Mesendoderm (in vitro differentiated cells): Measurements from ENCODE around the gene SOX21.
"Not testable (repeated sequence)": the region's sequence is repeated elsewhere in the genome, so short reads cannot be mapped to it uniquely, and the experiment has no call there.

ENCODE experiments used
- DNase-seq: peaks from one replicate; pipeline ENCODE4 v3.0.0; 2013
- H2AK5ac ChIP-seq: 2 replicates; pipeline ENCODE4 v1.6.1; 2013; ENCODE audit warnings: low read length, inconsistent platforms
- H2BK120ac ChIP-seq: 2 replicates; pipeline ENCODE4 v1.6.1; 2013; ENCODE audit warnings: low read depth, mild to moderate bottlenecking, low read length, moderate library complexity, mixed read lengths
- H2BK15ac ChIP-seq: replicated peaks from 2 replicates; pipeline ENCODE4 v1.6.1; 2013; ENCODE audit warnings: low read depth, mild to moderate bottlenecking, moderate library complexity
- H2BK5ac ChIP-seq: 2 replicates; pipeline ENCODE4 v1.6.1; 2013; ENCODE audit warnings: low read length, inconsistent platforms
- H3K18ac ChIP-seq: 2 replicates; pipeline ENCODE4 v1.6.1; 2013; ENCODE audit warnings: mild to moderate bottlenecking, low read length, mixed read lengths
- H3K23ac ChIP-seq: one replicate; pipeline ENCODE4 v1.6.1; 2013; ENCODE audit warnings: low read length
- H3K27ac ChIP-seq: 2 replicates; pipeline ENCODE4 v1.5.1; 2013; ENCODE audit warnings: low read depth, mild to moderate bottlenecking, inconsistent platforms, low read length, moderate library complexity
- H3K27me3 ChIP-seq: 2 replicates; pipeline ENCODE4 v1.6.1; 2013; ENCODE audit warnings: low read length, control low read depth, mild to moderate bottlenecking, inconsistent platforms; ENCODE audit not compliant: insufficient read depth, poor library complexity
- H3K36me3 ChIP-seq: 2 replicates; pipeline ENCODE4 v1.6.1; 2013; ENCODE audit warnings: low read length, inconsistent platforms; ENCODE audit not compliant: control insufficient read depth, insufficient read depth
- H3K4ac ChIP-seq: one replicate; pipeline ENCODE4 v1.6.1; 2013; ENCODE audit warnings: low read depth, mild to moderate bottlenecking, low read length, moderate library complexity
- H3K4me1 ChIP-seq: 2 replicates; pipeline ENCODE4 v1.6.1; 2013; ENCODE audit warnings: low read depth, low read length, inconsistent platforms; ENCODE audit not compliant: control insufficient read depth
- H3K4me2 ChIP-seq: 2 replicates; pipeline ENCODE4 v1.6.1; 2013; ENCODE audit warnings: low read length
- H3K4me3 ChIP-seq: 2 replicates; pipeline ENCODE4 v1.5.1; 2013; ENCODE audit warnings: mild to moderate bottlenecking, low read length
- H3K56ac ChIP-seq: one replicate; pipeline ENCODE4 v1.6.1; 2013; ENCODE audit warnings: low read length
- H3K79me1 ChIP-seq: 2 replicates; pipeline ENCODE4 v1.6.1; 2013; ENCODE audit warnings: low read length, inconsistent platforms
- H3K79me2 ChIP-seq: 2 replicates; pipeline ENCODE4 v1.6.1; 2013; ENCODE audit warnings: mild to moderate bottlenecking, low read length; ENCODE audit not compliant: control insufficient read depth, insufficient read depth
- H3K9ac ChIP-seq: 2 replicates; pipeline ENCODE4 v1.6.1; 2013; ENCODE audit warnings: low read length, inconsistent platforms
- H4K5ac ChIP-seq: one replicate; pipeline ENCODE4 v1.6.1; 2013; ENCODE audit warnings: low read length
- H4K8ac ChIP-seq: one replicate; pipeline ENCODE4 v1.6.1; 2013; ENCODE audit warnings: low read depth, mild to moderate bottlenecking, control low read depth, low read length, moderate library complexity
- WGBS: extraction: QIAGEN DNeasy Blood & Tissue Kit; methylation state at CpG from one replicate; pipeline ENCODE4 v1.1.7; 2013; ENCODE audit warnings: low lambda C conversion rate, missing lambda C conversion rate; ENCODE audit not compliant: insufficient coverage; ENCODE audit errors: extremely low coverage; 5-methylcytosine and 5-hydroxymethylcytosine counted together

Gene SOX21

GRCh38 chr13:94749162-94749561 lies 36.8 kb upstream of the SOX21 start:
- no peak overlapping the region for H3K4me2 ChIP-seq
- no peak overlapping the region for H4K8ac ChIP-seq

GRCh38 chr13:94739235-94739634 lies 26.9 kb upstream of the SOX21 start:
- no peak overlapping the region for H4K5ac ChIP-seq
- no peak overlapping the region for H3K23ac ChIP-seq
- H3K9ac ChIP-seq: no peak overlapping the region
- H3K56ac ChIP-seq: no peak overlapping the region
- H2BK15ac ChIP-seq: no peak overlapping the region
- no peaks in the 10 kb centered on the region for H3K27me3 ChIP-seq
- H3K79me1 ChIP-seq: no peaks in the 10 kb centered on the region
- no peak for DNase-seq
- H3K79me2 ChIP-seq: no peaks in the 10 kb centered on the region
- H3K18ac ChIP-seq: no peak overlapping the region
- H4K8ac ChIP-seq: no peak overlapping the region
- no peak overlapping the region for H3K4me2 ChIP-seq
- H2BK120ac ChIP-seq: no peak overlapping the region
- no peak overlapping the region for H3K4ac ChIP-seq
- no peak overlapping the region for H2BK5ac ChIP-seq
- H3K27ac ChIP-seq: no peak overlapping the region
- no peaks in the 10 kb centered on the region for H3K4me1 ChIP-seq
- no peak overlapping the region for H3K4me3 ChIP-seq
- no peak overlapping the region for H2AK5ac ChIP-seq
- H3K36me3 ChIP-seq: no peaks in the 10 kb centered on the region
- WGBS: no CpG with 5 or more reads among the region's 4 CpGs

More at GRCh38 chr13:94749162-94749561, 36.8 kb upstream of the SOX21 start:
- H3K23ac ChIP-seq: no peak overlapping the region
- no peak overlapping the region for H4K5ac ChIP-seq
- H3K79me2 ChIP-seq: no peaks in the 10 kb centered on the region
- H2BK5ac ChIP-seq: no peak overlapping the region
- no peaks in the 10 kb centered on the region for H3K79me1 ChIP-seq
- H3K27ac ChIP-seq: no peak overlapping the region
- H2AK5ac ChIP-seq: no peak overlapping the region
- no peak overlapping the region for H3K4ac ChIP-seq
- no peaks in the 10 kb centered on the region for H3K27me3 ChIP-seq
- H2BK15ac ChIP-seq: no peak overlapping the region
- no peak overlapping the region for H3K4me3 ChIP-seq
- H3K18ac ChIP-seq: no peak overlapping the region
- H3K9ac ChIP-seq: no peak overlapping the region
- no peaks in the 10 kb centered on the region for H3K36me3 ChIP-seq
- DNase-seq: no peak
- H3K4me1 ChIP-seq: no peaks in the 10 kb centered on the region
- H3K56ac ChIP-seq: no peak overlapping the region
- no peak overlapping the region for H2BK120ac ChIP-seq
- WGBS: no CpG with 5 or more reads among the region's 1 CpG

DNA sequence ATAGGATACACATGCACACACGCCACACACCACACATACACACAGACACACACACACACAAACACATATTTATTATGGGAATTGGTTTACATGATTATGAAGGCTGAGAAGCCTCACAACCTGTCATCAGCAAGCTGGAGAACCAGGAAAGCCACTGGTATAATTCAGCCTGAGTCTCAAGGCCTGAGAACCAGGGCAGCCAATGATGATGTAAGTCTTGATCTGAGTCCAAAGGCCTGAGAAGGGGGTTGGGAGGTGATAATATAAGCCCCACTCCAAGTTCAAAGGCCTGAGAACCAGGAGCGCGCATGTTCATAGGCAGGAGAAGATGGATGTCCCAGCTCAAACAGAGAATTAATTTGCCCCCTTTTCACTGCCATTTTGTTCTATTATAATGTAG lies 18.7 kb upstream of the SOX21 start:
- Histone ChIP-seq H2BK120ac (no peak overlapping the region), H3K4ac (no peak overlapping the region), H2BK5ac (no peak overlapping the region), H3K4me2 (no peak overlapping the region), H2BK15ac (no peak overlapping the region), H3K4me1 (no peaks in the 10 kb centered on the region), H3K9ac (no peak overlapping the region), H4K8ac (no peak overlapping the region), H4K5ac (no peak overlapping the region), H3K4me3 (no peak overlapping the region), H3K27me3 (no peaks in the 10 kb centered on the region), H3K79me1 (no peaks in the 10 kb centered on the region), H3K36me3 (no peaks in the 10 kb centered on the region), H3K27ac (no peak overlapping the region), H3K18ac (no peak overlapping the region), H3K56ac (no peak overlapping the region), H3K79me2 (no peaks in the 10 kb centered on the region), H3K23ac (no peak overlapping the region), H2AK5ac (no peak overlapping the region)
- no CpG with 5 or more reads among the region's 3 CpGs for WGBS
- no peak for DNase-seq

GRCh38 chr13:94729941-94730340 lies 17.6 kb upstream of the SOX21 start:
- H2AK5ac ChIP-seq, H4K8ac ChIP-seq, H2BK15ac ChIP-seq, H3K18ac ChIP-seq, H3K4ac ChIP-seq, H3K36me3 ChIP-seq, H3K23ac ChIP-seq, H2BK120ac ChIP-seq, H4K5ac ChIP-seq, H3K27me3 ChIP-seq, H3K79me1 ChIP-seq, H3K4me2 ChIP-seq, H3K79me2 ChIP-seq, H3K56ac ChIP-seq, DNase-seq, H2BK5ac ChIP-seq, H3K27ac ChIP-seq, H3K4me1 ChIP-seq, H3K4me3 ChIP-seq, H3K9ac ChIP-seq: not testable (repeated sequence)
- WGBS: no CpG with 5 or more reads among the region's 1 CpG

DNA sequence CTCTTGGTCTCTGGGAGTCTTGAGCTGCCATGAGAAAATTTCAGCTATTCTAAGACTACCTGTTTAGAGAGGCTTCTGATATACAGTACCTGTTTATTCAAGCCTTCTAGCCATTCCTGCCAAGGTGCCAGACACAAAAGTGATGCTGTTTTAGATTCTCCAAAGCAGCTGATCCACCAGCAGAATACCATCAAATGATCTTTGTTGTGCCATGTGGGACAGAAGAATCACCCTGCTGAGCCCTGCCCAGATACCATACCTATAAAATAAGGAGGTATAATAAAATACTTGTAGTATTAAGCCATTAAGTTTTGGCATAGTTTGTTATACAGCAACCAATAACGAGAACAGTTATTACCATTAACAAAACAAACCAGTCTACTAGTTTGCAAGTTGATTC lies 14.1 kb upstream of the SOX21 start:
- Histone ChIP-seq H3K9ac (no peak overlapping the region), H3K23ac (no peak overlapping the region), H3K4me3 (no peak overlapping the region), H2AK5ac (no peak overlapping the region), H4K5ac (no peak overlapping the region), H3K27me3 (no peaks in the 10 kb centered on the region), H4K8ac (no peak overlapping the region), H3K79me2 (no peaks in the 10 kb centered on the region), H3K4me2 (no peak overlapping the region), H3K79me1 (no peaks in the 10 kb centered on the region), H3K4me1 (no peaks in the 10 kb centered on the region), H2BK15ac (no peak overlapping the region), H3K27ac (no peak overlapping the region), H3K4ac (no peak overlapping the region), H2BK120ac (no peak overlapping the region), H3K36me3 (no peaks in the 10 kb centered on the region), H3K18ac (no peak overlapping the region), H2BK5ac (no peak overlapping the region), H3K56ac (no peak overlapping the region)
- no peak for DNase-seq
- no CpG with 5 or more reads among the region's 1 CpG for WGBS

DNA sequence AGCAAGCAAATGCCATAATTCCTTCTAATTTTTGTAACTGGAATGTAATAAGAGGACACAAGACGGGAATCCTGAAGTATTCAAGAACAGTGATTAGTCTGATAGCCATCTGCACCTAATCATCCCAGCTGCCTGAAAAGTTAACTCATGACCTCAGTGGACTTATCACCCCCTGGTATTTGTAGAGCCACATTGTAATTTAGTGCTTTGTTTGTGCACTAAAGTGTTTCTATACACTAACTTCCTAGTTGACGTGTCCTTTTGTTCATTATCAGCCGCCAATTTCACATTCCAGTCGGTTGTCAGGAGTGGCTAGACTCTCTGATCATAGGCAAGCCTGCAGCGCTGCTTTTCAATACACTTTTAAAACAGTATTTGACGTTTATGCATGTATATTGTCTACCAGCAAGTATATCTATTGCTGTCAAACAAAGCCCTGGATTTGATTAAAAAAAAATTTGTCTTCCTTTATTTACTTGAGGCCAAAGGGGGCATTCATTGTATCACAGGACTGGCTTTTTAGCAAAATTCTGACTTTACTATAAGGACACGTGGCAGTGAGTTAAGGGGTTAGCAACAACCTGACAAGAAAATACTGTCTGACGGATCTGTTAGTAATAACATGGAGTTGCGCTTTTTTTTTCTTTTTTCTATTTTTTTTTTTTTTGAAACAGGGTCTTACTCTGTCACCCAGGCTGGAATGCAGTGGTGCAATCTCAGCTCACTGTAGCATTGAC lies 10.4 kb upstream of the SOX21 start:
- H2BK120ac ChIP-seq: no peak overlapping the region
- H3K4me2 ChIP-seq: no peak overlapping the region
- no peak overlapping the region for H2BK15ac ChIP-seq
- DNase-seq: no peak
- H3K27ac ChIP-seq: no peak overlapping the region
- H3K79me2 ChIP-seq: no peaks in the 10 kb centered on the region
- H2AK5ac ChIP-seq: no peak overlapping the region
- no peak overlapping the region for H3K18ac ChIP-seq
- H3K23ac ChIP-seq: no peak overlapping the region
- H3K4me3 ChIP-seq: no peak overlapping the region
- no peak overlapping the region for H4K5ac ChIP-seq
- H2BK5ac ChIP-seq: no peak overlapping the region
- no peaks in the 10 kb centered on the region for H3K79me1 ChIP-seq
- WGBS: no CpG with 5 or more reads among the region's 9 CpGs
- no peak overlapping the region for H3K56ac ChIP-seq
- no peaks in the 10 kb centered on the region for H3K36me3 ChIP-seq
- H3K27me3 ChIP-seq: no peaks in the 10 kb centered on the region
- H3K4ac ChIP-seq: no peak overlapping the region
- H3K9ac ChIP-seq: no peak overlapping the region
- no peaks in the 10 kb centered on the region for H3K4me1 ChIP-seq
- H4K8ac ChIP-seq: no peak overlapping the region
